Urothelium cell line (cell line): ENCODE data around the gene THNSL1.
"Not testable (repeated sequence)": the region's sequence is repeated elsewhere in the genome, so short reads cannot be mapped to it uniquely, and the experiment has no call there.

Source experiments
- DNase-seq: peaks from one replicate; pipeline ENCODE4 v3.0.0; 2011; ENCODE audit warnings: low spot score, mixed read lengths
- FAIRE-seq: peaks from 2 replicates; lab custom pipeline; 2011; peaks lifted over from hg19 to GRCh38; lab: Jason Lieb, UNC

THNSL1 gene, protein sequence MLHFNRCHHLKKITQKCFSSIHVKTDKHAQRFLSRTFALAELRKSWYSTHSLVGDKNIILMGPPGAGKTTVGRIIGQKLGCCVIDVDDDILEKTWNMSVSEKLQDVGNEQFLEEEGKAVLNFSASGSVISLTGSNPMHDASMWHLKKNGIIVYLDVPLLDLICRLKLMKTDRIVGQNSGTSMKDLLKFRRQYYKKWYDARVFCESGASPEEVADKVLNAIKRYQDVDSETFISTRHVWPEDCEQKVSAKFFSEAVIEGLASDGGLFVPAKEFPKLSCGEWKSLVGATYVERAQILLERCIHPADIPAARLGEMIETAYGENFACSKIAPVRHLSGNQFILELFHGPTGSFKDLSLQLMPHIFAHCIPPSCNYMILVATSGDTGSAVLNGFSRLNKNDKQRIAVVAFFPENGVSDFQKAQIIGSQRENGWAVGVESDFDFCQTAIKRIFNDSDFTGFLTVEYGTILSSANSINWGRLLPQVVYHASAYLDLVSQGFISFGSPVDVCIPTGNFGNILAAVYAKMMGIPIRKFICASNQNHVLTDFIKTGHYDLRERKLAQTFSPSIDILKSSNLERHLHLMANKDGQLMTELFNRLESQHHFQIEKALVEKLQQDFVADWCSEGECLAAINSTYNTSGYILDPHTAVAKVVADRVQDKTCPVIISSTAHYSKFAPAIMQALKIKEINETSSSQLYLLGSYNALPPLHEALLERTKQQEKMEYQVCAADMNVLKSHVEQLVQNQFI

DNA sequence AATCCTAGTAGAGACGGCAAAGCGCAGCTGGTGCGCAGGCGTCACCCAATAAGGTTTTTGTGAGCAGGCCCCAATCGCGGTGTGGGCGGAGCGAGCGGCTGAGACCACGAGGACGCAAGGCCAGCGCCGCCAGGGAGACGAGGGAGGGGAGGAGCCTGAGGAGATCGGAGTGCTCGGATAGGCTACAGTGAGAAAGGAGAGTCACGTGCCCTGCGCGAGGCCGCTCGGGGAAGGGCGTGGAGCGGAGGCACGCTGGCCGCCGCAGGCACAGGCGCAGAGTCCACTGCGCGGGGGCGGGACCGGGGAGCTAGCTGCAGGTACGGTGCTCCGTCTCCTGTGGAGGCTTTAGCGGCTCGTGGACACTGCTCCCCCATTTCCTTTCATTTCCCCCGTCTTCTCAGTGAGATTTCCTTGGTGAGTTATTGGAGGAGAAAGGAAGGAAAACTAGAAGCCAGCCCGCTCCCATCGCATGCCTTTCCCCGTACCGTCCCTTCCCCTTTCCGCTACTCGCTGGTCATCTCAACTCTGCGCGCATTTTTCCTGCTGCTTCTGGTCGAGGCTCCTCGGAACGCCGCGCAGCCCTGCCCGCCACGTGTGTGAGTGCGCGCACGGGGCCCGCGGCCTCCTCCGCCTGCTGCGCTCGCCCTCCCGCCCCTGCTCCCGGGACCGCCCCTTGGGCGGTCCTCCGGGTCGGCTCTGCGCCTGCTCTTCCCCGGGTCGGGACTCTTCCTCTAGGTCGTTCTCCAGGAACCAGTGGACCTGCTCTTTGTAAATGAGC, at the start of gene THNSL1:
Gene THNSL1 (plus strand): TSS at position 237 of the 778 bp plus-strand sequence. CDS start 6,612 bp downstream, outside the sequence.
- DNase-seq (peak; percentile 98), FAIRE-seq (peak; percentile 97)

DNA sequence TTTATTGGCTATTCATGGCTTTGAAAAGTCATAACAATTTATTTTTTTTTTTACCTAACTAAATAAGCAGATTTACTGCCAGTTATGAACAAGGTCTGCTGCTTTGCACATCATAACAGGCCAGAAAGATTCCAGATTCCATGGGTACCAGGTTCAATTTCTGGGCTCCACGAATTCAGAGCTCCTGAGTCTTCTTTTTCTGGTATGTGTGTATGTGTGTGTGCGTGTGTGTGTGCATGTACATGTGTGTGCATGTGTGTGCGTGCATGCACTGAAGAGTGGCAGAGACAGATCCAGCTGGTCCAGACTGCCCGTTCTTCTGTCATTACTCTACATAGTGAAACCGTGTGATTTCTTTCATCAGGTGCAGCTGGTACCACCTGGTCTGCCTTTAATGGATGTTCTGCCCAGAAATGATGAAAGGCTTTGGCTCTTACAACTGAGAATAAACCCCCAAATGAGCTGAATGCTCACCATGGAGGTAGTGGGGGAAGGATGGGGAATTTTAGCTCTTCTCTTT, 49.4 kb upstream of the THNSL1 start:
- FAIRE-seq = no peak

DNA sequence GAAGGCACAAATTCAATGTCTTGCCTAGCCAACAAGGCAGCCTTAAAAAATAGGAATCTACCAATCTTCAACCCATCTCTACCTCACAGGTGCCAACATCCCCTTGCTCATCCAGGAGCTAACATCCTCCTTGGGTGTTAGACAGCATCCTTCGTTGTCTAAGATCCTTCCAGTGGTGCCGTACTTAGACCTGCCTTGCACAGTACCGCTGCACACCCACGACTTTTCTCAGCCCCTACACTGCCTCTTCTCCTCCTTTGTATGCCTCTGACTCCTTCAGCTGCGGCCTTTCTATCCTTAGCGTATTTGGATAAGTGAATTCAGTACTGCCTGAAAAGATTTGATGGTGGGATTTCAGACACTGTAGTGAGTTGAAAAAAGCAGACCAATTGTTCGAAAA, 48.1 kb upstream of the THNSL1 start:
- DNase-seq (no peak), FAIRE-seq (no peak)

More for the DNA sequence above, 49.4 kb upstream of the THNSL1 start:
- DNase-seq = no peak

DNA sequence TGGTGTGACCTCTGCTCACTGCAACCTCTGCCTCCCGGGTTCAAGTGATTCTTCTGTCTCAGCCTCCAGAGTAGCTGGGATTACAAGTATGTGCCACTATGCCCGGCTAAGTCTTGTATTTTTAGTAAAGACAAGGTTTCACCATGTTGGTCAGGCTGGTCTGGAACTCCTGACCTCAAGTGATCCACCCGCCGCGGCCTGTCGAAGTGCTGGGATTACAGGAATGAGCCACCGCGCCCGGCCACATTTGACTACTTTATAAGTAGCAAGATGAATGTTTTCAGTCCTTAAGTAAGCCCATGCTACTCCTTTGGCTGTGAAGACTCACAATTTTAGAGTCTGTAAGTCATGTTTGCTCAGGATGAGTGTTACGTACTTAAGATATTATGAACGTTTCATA, 47.5 kb upstream of the THNSL1 start:
- not testable (repeated sequence) for FAIRE-seq

DNA sequence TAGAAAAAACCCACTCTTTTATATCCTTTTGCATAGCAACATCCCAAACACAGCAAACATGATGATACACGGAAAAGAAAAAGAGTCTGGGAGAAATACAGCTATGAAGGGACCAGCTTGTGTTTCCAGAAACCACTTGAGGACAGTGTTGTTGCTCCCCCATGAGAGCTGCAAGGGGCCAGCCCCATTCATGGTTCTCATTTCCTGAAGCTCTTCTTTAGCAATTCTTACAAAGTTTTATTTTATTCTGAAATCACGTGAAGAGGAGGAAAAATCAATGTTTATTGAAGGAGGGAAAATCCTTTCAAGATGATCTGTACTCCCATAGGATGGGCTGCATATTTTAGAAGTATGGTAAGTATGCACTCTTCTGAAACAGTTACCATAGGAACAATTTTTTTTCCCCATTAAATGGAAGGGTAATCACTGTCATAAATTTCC, 46.6 kb upstream of the THNSL1 start:
- no peak for FAIRE-seq
- no peak for DNase-seq

More for the DNA sequence above, 47.5 kb upstream of the THNSL1 start:
- not testable (repeated sequence) for DNase-seq

DNA sequence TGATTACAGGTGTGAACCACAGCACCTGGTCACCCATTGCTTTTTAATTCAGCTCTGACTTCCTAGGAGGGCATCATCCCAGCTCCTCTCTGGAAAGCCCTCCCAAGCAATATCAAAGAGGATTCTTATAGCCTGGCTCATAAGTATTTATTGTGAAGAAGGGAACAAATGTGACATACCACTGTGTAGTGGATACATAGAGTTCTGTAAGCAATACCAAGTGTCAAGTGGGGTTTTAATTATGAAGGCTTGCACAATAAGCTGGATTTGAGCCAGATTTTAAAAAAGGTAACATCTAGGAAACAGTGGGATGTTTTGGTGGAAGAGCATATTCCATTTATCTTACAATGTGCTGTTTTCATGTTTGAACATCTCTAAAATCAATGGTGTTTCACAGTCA, 45.0 kb upstream of the THNSL1 start:
- FAIRE-seq (no peak), DNase-seq (no peak)

DNA sequence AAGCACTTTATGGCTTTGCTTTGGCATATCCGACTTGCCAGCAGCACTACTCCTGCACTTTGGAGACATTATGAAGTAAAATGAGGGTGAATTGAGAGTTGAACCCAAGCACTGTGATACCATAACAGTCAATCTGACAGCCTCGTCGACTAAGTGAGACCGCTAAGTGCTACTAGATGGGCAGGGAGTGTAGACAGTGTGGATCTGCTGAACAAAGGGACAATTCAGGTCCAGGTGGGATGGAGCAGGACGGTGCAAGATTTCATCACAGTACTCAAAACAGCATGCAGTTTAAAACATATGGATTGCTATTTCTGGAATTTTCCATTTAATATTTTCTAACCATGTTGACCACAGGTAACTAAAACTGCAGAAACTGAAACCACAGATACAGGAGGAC, 43.2 kb upstream of the THNSL1 start:
- no peak for FAIRE-seq

DNA sequence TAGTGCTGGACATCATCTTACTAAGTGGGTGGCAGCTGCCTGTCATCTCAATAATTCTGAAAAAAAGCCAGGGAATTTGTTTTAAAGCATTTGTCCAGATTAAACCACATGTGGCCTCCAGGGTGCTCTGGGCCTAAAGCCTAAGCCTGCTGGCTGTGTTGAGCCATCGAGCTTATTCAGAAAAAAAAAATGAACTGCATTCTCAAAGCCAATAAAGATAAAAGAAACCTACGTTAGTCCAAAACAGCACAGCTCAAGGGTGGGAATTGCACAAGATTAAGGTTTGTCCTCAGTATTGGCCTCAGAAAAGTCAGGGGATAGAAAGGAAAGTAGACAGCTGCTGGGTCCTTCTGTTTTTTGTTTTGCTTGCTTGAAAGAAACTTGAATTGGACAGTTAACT, 41.4 kb upstream of the THNSL1 start:
- FAIRE-seq = no peak
- DNase-seq = no peak

More for the DNA sequence above, 43.2 kb upstream of the THNSL1 start:
- no peak for DNase-seq

DNA sequence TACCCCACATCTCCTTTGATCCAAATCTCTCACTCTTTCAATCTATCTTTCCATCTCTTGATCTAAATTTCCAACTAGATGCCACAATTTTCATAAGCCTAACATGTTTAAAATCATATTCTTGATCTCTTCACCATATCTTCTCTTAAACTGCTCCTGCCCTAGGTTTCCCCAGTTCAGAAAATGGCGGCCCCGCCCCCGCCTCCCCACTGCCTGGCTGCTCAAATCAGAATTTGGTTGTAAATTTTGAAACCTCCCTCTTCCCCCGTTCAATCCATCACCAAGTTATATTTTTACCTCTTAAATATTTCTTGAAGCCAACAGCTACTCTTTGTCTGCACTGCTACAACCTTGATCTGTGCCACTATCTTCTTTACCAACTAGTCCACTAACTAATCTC, 36.7 kb upstream of the THNSL1 start:
- FAIRE-seq = no peak

DNA sequence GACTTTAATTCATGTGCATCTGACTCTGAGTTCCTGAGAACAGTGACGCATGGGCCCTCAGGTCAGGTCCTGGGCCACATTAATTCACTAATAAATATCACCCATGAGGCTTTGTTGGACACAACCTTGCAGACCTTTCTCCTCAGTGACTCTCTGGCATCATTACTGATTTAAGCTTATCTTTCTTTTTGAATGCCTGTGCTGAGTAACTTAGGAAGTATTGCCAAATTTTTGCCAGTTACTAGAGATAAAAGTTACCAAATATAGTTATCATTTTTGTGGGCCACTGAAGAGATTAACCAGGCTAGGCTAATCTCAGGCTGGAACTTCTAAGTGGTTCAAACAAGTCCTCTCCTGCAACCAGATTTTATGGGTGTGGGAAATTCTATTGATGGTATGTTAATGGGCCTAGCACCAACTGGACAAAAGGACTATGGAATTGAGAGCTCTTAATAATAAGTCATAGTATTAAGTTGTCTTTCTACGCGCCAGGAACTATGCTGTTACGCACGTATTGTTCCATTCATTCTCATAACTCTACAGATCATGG, 35.2 kb upstream of the THNSL1 start:
- DNase-seq (no peak), FAIRE-seq (no peak)

More for the DNA sequence above, 36.7 kb upstream of the THNSL1 start:
- no peak for DNase-seq

DNA sequence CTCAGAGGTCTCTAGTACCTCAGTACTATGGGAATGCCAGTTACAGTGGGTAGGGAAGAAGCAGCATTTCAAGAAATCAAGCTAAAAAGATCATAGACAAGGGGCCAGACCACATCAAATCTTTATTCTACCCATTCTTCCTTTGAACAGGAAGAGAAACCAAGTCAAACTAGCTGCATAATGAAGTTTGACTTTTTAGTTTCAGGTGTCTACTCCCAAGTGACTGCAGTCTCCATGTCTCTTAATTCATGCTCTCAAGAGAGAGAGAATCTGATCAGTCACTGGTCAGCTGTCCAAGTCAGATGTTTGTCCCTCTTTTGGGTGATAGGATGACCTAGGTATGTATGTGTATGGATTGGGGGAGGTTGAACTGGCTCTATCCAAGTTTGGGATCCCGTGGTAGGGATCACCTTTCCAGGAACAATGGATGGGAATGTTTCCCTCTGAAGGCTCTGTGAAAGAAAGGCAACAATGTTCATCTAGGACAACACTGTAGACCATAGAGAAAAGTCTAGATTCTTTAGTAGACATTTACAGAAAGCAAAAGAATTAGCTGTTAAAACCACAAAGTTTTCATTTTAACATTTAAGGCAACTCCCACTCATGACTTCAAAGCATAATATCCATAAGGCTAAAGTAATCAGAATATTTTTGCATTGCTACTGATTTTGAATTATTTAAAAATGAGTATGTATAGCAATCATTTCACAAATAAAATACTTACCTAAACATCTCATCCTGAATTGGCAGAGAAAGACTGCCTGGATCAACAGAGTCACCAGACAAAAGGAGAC, 33.9 kb upstream of the THNSL1 start:
- FAIRE-seq = no peak
- no peak for DNase-seq

DNA sequence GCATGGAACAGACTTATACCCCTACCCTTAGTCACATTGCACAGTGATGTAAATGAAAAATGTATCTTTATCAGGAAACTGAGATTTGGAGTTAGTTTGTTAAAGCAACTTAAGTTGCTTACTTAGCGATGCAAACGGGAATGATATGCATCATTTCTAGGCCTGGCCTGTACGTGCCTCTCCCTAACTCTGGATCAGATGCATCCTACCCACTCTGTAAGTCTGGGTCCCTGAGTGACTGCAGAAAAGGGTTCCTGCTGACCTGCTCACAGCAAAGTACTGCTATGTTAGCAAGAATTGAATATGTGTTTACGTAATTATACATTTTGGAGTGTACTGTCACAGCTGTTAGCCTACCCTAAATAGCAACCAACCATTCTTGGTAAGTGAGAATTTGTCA, 33.3 kb upstream of the THNSL1 start:
- FAIRE-seq = no peak

DNA sequence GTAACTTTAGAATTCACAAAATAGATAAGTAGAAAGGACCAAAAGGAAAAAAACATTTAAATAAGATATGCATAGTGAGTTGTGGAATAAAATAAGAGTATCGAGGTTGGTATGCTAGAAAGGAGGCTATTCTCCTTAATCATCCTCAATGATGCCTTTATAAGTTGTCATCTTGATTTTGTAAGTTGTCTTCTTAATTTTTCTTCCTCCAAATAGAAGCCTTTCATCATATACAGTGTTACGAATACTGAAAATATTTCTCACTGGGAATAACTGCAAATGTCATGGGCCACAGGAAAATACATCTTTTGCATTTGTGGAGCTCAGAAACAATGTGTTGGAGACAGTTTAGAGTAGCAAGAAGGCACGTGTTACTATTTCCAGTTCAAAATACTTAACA, 32.5 kb upstream of the THNSL1 start:
- FAIRE-seq (no peak), DNase-seq (no peak)

More for the DNA sequence above, 33.3 kb upstream of the THNSL1 start:
- no peak for DNase-seq

DNA sequence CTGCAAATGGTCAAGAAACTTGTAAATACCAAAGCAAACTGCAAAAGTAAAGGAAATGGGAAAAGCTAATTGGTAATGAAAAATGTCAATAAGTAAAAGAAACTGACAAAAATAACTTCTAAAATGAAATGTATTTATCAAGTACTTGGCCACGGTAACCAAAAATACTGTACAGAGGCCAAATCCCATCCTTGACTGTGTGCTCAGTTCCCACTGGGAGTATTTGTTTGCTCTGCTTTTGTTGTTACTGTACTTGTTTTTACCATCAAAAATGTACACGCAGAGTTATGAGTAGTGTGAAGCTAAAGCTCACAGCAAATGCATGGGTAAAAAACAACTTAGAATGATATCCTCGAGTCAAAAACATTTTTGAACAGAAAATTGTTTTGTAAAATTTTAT, 31.5 kb upstream of the THNSL1 start:
- FAIRE-seq (no peak), DNase-seq (no peak)

DNA sequence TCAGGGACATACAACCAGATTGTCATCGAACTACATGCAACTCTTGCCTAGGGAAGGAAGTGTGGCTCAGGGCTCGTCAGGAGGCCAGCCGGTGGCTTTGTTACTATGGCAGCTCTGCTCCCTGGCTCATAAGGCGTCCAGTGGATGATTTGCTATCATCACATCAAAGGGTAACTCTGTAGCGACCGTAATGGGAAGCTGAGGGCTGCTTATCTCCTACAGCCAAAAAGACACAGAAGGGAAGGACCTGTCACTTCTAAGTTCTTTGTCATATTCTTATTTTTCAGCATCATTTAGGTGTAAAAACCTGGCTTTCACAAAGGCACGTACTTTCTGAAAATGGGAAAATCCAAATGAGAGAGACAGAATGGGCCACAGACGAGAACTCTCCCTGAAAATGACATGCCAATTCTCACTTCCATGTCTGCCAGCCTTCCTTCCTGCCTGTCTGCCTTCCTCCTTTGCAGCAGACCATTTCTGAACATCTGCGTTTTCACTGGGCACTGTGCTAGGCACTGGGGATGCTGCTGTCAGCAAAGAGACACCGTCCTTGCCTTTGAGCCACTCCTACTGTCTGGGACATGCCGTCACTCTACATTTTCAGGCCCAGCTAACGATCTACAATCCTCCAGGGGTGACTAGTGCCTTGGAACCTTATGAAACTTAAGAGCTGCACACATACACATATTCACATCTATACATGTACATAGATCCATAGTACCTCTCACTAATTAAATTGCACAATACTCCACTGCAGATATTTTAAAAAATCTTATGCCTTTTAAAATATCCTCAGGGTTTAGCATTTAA, 27.4 kb upstream of the THNSL1 start:
- DNase-seq (no peak), FAIRE-seq (no peak)

DNA sequence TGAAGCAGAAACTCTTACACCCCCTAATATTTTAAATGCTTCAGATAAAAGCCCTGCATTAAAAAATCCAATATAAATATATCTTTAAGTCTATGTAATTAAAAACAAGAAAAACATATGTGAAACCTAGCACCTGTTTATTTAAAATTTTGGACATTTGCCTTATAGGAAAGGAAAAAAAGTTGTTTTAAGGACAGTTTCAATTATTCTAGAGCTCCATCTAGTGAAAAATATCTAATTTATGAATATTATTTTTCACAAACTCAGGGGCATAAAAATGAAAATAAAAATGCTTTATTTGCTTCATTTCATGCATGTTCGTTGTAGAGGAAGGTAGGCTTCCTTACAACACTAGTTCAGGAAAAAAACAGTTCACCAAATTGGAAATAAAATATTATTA, 26.5 kb upstream of the THNSL1 start:
- FAIRE-seq = no peak

DNA sequence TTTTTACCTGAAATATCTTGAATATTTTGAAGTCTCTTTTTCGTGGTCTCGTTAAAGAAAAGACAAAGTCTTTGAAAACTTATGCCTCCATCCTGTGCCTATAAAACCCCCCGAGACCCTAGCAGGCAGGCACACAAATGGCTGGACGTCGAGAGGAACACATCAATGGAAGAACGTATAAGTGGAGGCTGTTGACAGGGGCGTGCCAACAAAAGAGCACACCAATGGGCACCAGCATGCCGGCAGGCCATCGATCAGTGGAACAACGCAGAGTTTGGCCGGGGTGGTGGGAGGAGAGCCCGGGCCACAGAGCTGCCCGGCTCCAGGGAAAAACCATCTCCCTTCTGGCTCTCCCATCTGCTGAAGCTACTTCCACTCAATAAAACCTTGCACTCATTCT, 25.1 kb upstream of the THNSL1 start:
- DNase-seq (no peak), FAIRE-seq (no peak)

More for the DNA sequence above, 26.5 kb upstream of the THNSL1 start:
- DNase-seq = no peak

DNA sequence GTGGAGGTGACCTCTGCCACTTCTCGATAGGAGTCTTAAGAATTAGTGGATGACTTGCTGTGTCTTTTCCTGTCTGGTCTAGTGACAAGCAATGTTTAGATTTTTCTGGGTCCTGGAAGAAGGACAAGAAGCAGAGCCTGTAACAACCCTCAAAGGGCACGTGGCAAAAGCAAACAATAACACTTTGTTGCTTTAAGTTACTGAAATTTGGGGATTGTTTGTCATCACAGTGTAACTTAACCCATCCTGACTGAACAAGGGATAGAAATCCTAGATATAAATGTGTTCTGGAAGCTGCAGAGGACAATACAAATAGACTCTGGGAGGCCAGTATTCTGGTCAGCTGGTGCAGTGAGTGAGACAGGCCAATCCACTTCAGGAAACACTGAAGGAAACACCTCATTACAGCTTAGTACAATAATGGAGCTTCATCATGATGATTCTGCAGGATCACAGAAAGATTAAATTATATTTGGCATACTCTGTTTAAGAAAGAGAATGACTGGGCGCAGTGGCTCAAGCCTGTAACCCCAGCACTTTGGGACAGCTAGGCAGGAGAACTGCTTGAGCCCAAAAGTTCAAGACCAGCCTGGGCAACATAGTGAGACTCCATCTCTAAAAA, 23.8 kb upstream of the THNSL1 start:
- no peak for DNase-seq
- no peak for FAIRE-seq
